ENCODE measurements around the gene CDON. TPM values are rescaled to one million over a fixed set of nuclear protein-coding genes. Genes with fewer than 3 reads are reported as not detected.

Gene CDON
- total and polyA plus RNA-seq, 2 of the 13 experiments (the other 11 are each of a cell fraction or from before 2014, with no cell fraction given) = 9.6 to 12.8 TPM

DNA sequence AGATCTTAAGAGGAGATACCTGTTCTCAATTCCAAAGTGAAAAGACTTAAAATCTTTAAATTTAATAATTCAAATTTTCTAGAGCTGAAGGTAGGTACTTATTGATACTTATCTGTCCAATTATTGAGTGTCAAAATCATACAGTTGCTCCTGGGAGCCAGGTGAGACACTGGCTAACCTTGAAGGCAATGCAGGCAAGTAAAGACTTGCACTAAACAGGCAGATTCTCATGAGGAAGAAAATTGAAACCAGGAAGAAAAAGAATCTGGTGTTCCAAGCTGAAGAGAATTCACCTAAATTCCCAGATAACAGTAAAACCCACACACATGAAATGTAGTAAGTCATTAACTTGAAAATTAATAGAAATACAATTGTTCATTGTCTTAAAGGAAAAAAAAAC is 86.5 kb downstream of the CDON start (continued):
- TF ChIP-seq, protein P1, sequence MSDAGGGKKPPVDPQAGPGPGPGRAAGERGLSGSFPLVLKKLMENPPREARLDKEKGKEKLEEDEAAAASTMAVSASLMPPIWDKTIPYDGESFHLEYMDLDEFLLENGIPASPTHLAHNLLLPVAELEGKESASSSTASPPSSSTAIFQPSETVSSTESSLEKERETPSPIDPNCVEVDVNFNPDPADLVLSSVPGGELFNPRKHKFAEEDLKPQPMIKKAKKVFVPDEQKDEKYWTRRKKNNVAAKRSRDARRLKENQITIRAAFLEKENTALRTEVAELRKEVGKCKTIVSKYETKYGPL (CRISPR knock-in tag; IDR thresholded peaks at IDR 0.05) = no peak
- no peak for TF ChIP-seq ZNF17 (CRISPR knock-in tag; IDR thresholded peaks at IDR 0.05)
- TF ChIP-seq, protein P2, sequence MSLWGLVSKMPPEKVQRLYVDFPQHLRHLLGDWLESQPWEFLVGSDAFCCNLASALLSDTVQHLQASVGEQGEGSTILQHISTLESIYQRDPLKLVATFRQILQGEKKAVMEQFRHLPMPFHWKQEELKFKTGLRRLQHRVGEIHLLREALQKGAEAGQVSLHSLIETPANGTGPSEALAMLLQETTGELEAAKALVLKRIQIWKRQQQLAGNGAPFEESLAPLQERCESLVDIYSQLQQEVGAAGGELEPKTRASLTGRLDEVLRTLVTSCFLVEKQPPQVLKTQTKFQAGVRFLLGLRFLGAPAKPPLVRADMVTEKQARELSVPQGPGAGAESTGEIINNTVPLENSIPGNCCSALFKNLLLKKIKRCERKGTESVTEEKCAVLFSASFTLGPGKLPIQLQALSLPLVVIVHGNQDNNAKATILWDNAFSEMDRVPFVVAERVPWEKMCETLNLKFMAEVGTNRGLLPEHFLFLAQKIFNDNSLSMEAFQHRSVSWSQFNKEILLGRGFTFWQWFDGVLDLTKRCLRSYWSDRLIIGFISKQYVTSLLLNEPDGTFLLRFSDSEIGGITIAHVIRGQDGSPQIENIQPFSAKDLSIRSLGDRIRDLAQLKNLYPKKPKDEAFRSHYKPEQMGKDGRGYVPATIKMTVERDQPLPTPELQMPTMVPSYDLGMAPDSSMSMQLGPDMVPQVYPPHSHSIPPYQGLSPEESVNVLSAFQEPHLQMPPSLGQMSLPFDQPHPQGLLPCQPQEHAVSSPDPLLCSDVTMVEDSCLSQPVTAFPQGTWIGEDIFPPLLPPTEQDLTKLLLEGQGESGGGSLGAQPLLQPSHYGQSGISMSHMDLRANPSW (CRISPR knock-in tag; IDR thresholded peaks at IDR 0.05; ENCODE audit: borderline replicate concordance) = no peak
- TF ChIP-seq, protein P3, sequence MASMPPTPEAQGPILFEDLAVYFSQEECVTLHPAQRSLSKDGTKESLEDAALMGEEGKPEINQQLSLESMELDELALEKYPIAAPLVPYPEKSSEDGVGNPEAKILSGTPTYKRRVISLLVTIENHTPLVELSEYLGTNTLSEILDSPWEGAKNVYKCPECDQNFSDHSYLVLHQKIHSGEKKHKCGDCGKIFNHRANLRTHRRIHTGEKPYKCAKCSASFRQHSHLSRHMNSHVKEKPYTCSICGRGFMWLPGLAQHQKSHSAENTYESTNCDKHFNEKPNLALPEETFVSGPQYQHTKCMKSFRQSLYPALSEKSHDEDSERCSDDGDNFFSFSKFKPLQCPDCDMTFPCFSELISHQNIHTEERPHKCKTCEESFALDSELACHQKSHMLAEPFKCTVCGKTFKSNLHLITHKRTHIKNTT (CRISPR knock-in tag; IDR thresholded peaks at IDR 0.05) = no peak
- no peak for TF ChIP-seq NR2C2 (CRISPR knock-in tag; IDR thresholded peaks at IDR 0.05; ENCODE audit: borderline replicate concordance)
- TF ChIP-seq MAFK (conservative IDR thresholded peaks at IDR 0.05 in 1 of 2, IDR thresholded peaks at IDR 0.05 in 1 of 2; ENCODE audit: low read length in 2 of 2) = no peak
- no peak for TF ChIP-seq ZNF354B (CRISPR knock-in tag; IDR thresholded peaks at IDR 0.05)
- no peak for TF ChIP-seq MAFF (IDR thresholded peaks at IDR 0.05; ENCODE audit: low read depth, low read length)
- TF ChIP-seq ZNF234 (CRISPR knock-in tag; conservative IDR thresholded peaks at IDR 0.05) = no peak

GRCh38 chr11:125975634-125976033 is 87.0 kb downstream of the CDON start:
- Histone ChIP-seq H2AFZ (ENCODE audit: low read length) (no peak overlapping the region), H3K27me3 (ENCODE audit: control insufficient read depth in 1 of 2, insufficient read depth in 2 of 2, low read length in 2 of 2) (no peaks in the 10 kb centered on the region), H4K20me1 (ENCODE audit: insufficient read depth, low read length) (no peaks in the 10 kb centered on the region), H3K27ac (ENCODE audit: extremely low read length, insufficient read depth, low read length) (no peak overlapping the region), H3K4me2 (ENCODE audit: low read depth, low read length) (no peak overlapping the region), H3K4me3 (replicated peaks in 1 of 3; ENCODE audit: insufficient read depth in 1 of 3, low read depth in 2 of 3, low read length in 3 of 3) (no peak overlapping the region), H3K79me2 (ENCODE audit: insufficient read depth, low read length) (no peaks in the 10 kb centered on the region), H3K4me1 (ENCODE audit: insufficient read depth, low read length) (peaks cover 24% of the 10 kb centered on the region), H3K9ac (ENCODE audit: insufficient read depth, low read depth, low read length) (no peak overlapping the region), H3K9me3 (ENCODE audit: low read length) (no peaks in the 10 kb centered on the region), H3K36me3 (replicated peaks in 1 of 2; ENCODE audit: control insufficient read depth in 1 of 2, insufficient read depth in 2 of 2, low read length in 2 of 2) (peaks cover 0 to 3% of the 10 kb centered on the region in 2 experiments; a peak in 2 of 5 replicates)
- ATAC-seq (no peak), DNase-seq (ENCODE audit: low spot score) (no peak), FAIRE-seq (no peak)
- ChIA-PET POLR2A (no interaction called here), CTCF (ENCODE audit: low intra/inter-chr PET ratio, low total read pairs) (no interaction called here)
- in situ Hi-C loops (cut with HindIII; ENCODE audit: extremely low pct_ligation_motif_present, low pct_unique_long_range_greater_than_20kb) = no loop called here
- intact Hi-C loops (cut with micrococcal nuclease; ENCODE audit: unreplicated experiment) = no loop called here
- no TSS peak for BruUV-seq (replicated peaks)
- TF ChIP-seq, protein P4, sequence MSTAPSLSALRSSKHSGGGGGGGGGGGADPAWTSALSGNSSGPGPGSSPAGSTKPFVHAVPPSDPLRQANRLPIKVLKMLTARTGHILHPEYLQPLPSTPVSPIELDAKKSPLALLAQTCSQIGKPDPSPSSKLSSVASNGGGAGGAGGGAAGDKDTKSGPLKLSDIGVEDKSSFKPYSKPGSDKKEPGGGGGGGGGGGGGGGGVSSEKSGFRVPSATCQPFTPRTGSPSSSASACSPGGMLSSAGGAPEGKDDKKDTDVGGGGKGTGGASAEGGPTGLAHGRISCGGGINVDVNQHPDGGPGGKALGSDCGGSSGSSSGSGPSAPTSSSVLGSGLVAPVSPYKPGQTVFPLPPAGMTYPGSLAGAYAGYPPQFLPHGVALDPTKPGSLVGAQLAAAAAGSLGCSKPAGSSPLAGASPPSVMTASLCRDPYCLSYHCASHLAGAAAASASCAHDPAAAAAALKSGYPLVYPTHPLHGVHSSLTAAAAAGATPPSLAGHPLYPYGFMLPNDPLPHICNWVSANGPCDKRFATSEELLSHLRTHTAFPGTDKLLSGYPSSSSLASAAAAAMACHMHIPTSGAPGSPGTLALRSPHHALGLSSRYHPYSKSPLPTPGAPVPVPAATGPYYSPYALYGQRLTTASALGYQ (CRISPR knock-in tag; IDR thresholded peaks at IDR 0.05) = no peak
- TF ChIP-seq, protein P5, sequence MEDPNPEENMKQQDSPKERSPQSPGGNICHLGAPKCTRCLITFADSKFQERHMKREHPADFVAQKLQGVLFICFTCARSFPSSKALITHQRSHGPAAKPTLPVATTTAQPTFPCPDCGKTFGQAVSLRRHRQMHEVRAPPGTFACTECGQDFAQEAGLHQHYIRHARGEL (CRISPR knock-in tag; IDR thresholded peaks at IDR 0.05) = no peak
- TF ChIP-seq ATF7-NPFF (CRISPR knock-in tag; IDR thresholded peaks at IDR 0.05; ENCODE audit: low read depth) (no peak), GRHL1 (CRISPR knock-in tag; conservative IDR thresholded peaks at IDR 0.05) (no peak), KLF16 (CRISPR knock-in tag; IDR thresholded peaks at IDR 0.05) (no peak), MEIS2 (CRISPR knock-in tag; IDR thresholded peaks at IDR 0.05) (no peak)
- WGBS (ENCODE audit: low lambda C conversion rate) = 94% methylated on average over 6 of the region's 6 CpGs

Data from HepG2 (cell line).